OCI-LY1 (cell line): Measurements from ENCODE around the gene TMEM178B.

Experiments
- H2AFZ ChIP-seq: fragments of 200-600 bp; sonication (generic), shearing (Covaris generic); 2 replicates; pipeline ENCODE4 v1.6.0; 2014; ENCODE audit warnings: antibody characterized with exemption, mild to moderate bottlenecking, low read length
- H3F3A ChIP-seq: fragments of 200-600 bp; sonication (generic), shearing (Covaris generic); 2 replicates; pipeline ENCODE4 v1.6.0; 2014; ENCODE audit warnings: mild to moderate bottlenecking, antibody characterized with exemption, low read length, moderate library complexity; ENCODE audit not compliant: insufficient read depth
- H3K27ac ChIP-seq: fragments of 200-600 bp; sonication (generic); 2 replicates; pipeline ENCODE4 v1.5.1; 2014; ENCODE audit warnings: low read length, mixed run types, mild to moderate bottlenecking, low read depth; ENCODE audit not compliant: poor library complexity, severe bottlenecking
- H3K27me3 ChIP-seq: fragments of 200-600 bp; sonication (generic); 2 replicates; pipeline ENCODE4 v1.6.0; 2014; ENCODE audit warnings: antibody characterized with exemption, mild to moderate bottlenecking, low read length, moderate library complexity; ENCODE audit not compliant: insufficient read depth
- H3K36me3 ChIP-seq: fragments of 200-600 bp; sonication (generic); 2 replicates; pipeline ENCODE4 v1.6.1; 2014; ENCODE audit warnings: mild to moderate bottlenecking, antibody characterized with exemption, low read length, moderate library complexity, mixed read lengths; ENCODE audit not compliant: insufficient read depth
- H3K4me1 ChIP-seq: fragments of 200-600 bp; sonication (generic); 2 replicates; pipeline ENCODE4 v1.5.1; 2014; ENCODE audit warnings: mild to moderate bottlenecking, low read length, moderate library complexity; ENCODE audit not compliant: insufficient read depth, severe bottlenecking
- H3K4me2 ChIP-seq: fragments of 200-600 bp; sonication (generic), shearing (Covaris generic); 2 replicates; pipeline ENCODE4 v1.6.1; 2014; ENCODE audit warnings: low read length
- H3K4me3 ChIP-seq: fragments of 200-600 bp; sonication (generic); 2 replicates; pipeline ENCODE4 v1.5.1; 2014; ENCODE audit warnings: low read length, low read depth, mild to moderate bottlenecking, mixed read lengths; ENCODE audit not compliant: poor library complexity, severe bottlenecking
- H3K79me2 ChIP-seq: fragments of 200-600 bp; shearing (Covaris generic); 2 replicates; pipeline ENCODE4 v1.6.1; 2016; ENCODE audit warnings: mixed run types, low read length, mixed read lengths; ENCODE audit not compliant: insufficient read depth
- H3K9ac ChIP-seq: fragments of 200-600 bp; sonication (generic), shearing (Covaris generic); 2 replicates; pipeline ENCODE4 v1.6.1; 2014; ENCODE audit warnings: mild to moderate bottlenecking, low read length, mixed read lengths
- H3K9me2 ChIP-seq: fragments of 200-600 bp; sonication (generic), shearing (Covaris generic); 2 replicates; pipeline ENCODE4 v1.6.1; 2014; ENCODE audit warnings: low read depth, mild to moderate bottlenecking, low read length, mixed read lengths
- H3K9me3 ChIP-seq: fragments of 200-600 bp; shearing (Covaris generic); 2 replicates; pipeline ENCODE4 v1.6.1; 2014; ENCODE audit warnings: low read length, mixed read lengths
- H4K20me1 ChIP-seq: fragments of 200-600 bp; sonication (generic), shearing (Covaris generic); 2 replicates; pipeline ENCODE4 v1.6.0; 2016; ENCODE audit warnings: mild to moderate bottlenecking, low read length; ENCODE audit not compliant: insufficient read depth
- CTCF ChIP-seq: fragments of 200-600 bp; sonication (generic), shearing (Covaris generic); IDR thresholded peaks from 2 replicates; pipeline ENCODE4 v1.5.1; 2017; ENCODE audit warnings: mild to moderate bottlenecking, antibody characterized with exemption, low read length, moderate library complexity, mixed read lengths
- EZH2 ChIP-seq: fragments of 200-600 bp; sonication (generic), shearing (Covaris generic); IDR thresholded peaks from 2 replicates; pipeline ENCODE4 v1.8.0; 2017; ENCODE audit warnings: borderline replicate concordance, mixed run types, mild to moderate bottlenecking, antibody characterized with exemption, low read length, moderate library complexity, mixed read lengths

TMEM178B gene

GRCh38 chr7:141302617-141303016, 228.8 kb downstream of the TMEM178B start:
- Histone ChIP-seq H3K4me3 (no peak overlapping the region), H3K36me3 (no peaks in the 10 kb centered on the region), H3K4me2 (no peak overlapping the region), H3K79me2 (no peaks in the 10 kb centered on the region), H3K9ac (no peak overlapping the region), H3F3A (no peaks in the 10 kb centered on the region), H3K9me2 (no peaks in the 10 kb centered on the region), H3K27me3 (no peaks in the 10 kb centered on the region), H3K27ac (no peak overlapping the region), H4K20me1 (no peaks in the 10 kb centered on the region), H3K9me3 (no peaks in the 10 kb centered on the region), H2AFZ (no peak overlapping the region), H3K4me1 (no peaks in the 10 kb centered on the region)
- no peak for TF ChIP-seq EZH2
- TF ChIP-seq CTCF, result no peak

- no peaks in the 10 kb centered on the region for H4K20me1 ChIP-seq
- H3K4me1 ChIP-seq, result no peaks in the 10 kb centered on the region
- H3K9me2 ChIP-seq, result no peaks in the 10 kb centered on the region
- H3K36me3 ChIP-seq, result no peaks in the 10 kb centered on the region
- TF ChIP-seq CTCF (no peak), EZH2 (no peak)
- H2AFZ ChIP-seq, result no peak overlapping the region
- H3K27me3 ChIP-seq, result no peaks in the 10 kb centered on the region
- no peaks in the 10 kb centered on the region for H3K79me2 ChIP-seq
- no peak overlapping the region for H3K4me3 ChIP-seq
- no peak overlapping the region for H3K4me2 ChIP-seq
- H3K27ac ChIP-seq, result no peak overlapping the region
- no peaks in the 10 kb centered on the region for H3K9me3 ChIP-seq
- H3F3A ChIP-seq, result no peaks in the 10 kb centered on the region
- H3K9ac ChIP-seq, result no peak overlapping the region
Measured at GRCh38 chr7:141304291-141304690, 230.4 kb downstream of the TMEM178B start.

GRCh38 chr7:141306081-141306480, 232.2 kb downstream of the TMEM178B start:
- Histone ChIP-seq H3K4me1 (no peaks in the 10 kb centered on the region), H3K4me3 (no peak overlapping the region), H3K79me2 (no peaks in the 10 kb centered on the region), H4K20me1 (no peaks in the 10 kb centered on the region), H3F3A (no peaks in the 10 kb centered on the region), H2AFZ (no peak overlapping the region), H3K27ac (no peak overlapping the region), H3K4me2 (no peak overlapping the region), H3K27me3 (no peaks in the 10 kb centered on the region), H3K36me3 (no peaks in the 10 kb centered on the region), H3K9ac (no peak overlapping the region), H3K9me3 (no peaks in the 10 kb centered on the region), H3K9me2 (no peaks in the 10 kb centered on the region)
- TF ChIP-seq EZH2, result no peak
- no peak for TF ChIP-seq CTCF
